GM19351 (cell line): ENCODE results near the gene MRC1.

Experiments
- ATAC-seq: cut with Tn5 transposase; IDR thresholded peaks from one replicate; pipeline ENCODE4 v1.9.1; 2021; ENCODE audit warnings: mild to moderate bottlenecking, moderate library complexity; ENCODE audit not compliant: unreplicated experiment

Gene MRC1

GRCh38 chr10:17795083-17795482 lies 14.1 kb upstream of the MRC1 start:
- ATAC-seq, result no peak

DNA sequence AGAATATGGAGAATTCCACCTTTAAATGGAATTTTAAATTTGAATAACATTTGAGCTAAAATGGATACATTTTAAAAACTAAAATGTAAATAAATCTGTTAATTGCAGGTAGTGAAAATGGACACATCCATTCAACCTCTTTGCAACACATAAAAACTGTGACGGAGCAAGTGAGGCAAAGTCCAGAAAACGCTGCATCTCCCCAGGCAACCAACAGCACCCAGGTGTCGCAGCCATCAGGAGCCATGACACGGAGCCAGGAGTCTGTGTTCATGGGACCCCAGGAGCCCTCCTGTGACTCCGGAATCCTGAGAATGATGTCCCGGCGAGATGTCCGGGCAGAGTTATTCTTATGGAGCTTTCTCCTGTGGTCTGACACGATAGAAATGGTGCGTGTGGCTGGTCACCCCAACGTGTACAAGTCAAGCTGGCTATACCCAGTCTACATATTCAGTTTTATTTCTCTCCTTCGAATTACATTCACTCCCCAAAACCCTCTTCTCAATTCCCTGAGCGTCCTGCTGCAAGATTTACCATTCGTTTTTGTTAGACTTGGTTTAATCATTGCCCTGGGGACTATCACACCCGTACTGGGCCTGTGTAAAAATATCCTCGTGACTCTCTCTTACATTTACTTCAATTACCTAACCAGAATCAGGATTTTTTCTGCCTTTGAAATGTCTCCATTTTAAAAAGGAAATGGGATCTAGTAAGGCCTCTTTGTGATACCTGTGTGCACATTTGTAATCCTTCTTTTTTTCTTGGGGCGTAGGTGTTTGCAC lies 13.1 kb upstream of the MRC1 start:
- ATAC-seq, result no peak

GRCh38 chr10:17801507-17801906 lies 7.6 kb upstream of the MRC1 start:
- no peak for ATAC-seq

GRCh38 chr10:17802350-17802749 lies 6.8 kb upstream of the MRC1 start:
- no peak for ATAC-seq

DNA sequence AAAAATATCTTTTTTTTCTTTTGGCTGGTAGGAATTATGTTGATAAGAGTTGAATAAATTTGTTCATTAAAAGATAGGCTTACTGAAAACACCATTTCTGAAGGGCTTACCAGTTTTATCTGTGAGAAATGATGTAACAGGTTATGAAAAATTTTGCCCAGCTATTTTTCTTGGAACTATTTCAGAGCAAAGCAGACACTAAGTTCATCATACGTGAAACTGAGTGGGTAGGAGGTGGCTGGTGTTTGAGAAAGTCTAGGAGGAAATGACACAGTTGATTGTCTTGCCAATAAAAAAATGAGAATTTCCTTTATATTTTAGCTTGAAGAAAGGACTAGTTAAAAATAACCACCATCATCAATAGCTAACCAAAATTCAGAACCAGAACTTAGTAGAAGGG lies 6.2 kb upstream of the MRC1 start:
- ATAC-seq, result no peak

GRCh38 chr10:17805330-17805729 lies 3.8 kb upstream of the MRC1 start:
- ATAC-seq, result no peak

DNA sequence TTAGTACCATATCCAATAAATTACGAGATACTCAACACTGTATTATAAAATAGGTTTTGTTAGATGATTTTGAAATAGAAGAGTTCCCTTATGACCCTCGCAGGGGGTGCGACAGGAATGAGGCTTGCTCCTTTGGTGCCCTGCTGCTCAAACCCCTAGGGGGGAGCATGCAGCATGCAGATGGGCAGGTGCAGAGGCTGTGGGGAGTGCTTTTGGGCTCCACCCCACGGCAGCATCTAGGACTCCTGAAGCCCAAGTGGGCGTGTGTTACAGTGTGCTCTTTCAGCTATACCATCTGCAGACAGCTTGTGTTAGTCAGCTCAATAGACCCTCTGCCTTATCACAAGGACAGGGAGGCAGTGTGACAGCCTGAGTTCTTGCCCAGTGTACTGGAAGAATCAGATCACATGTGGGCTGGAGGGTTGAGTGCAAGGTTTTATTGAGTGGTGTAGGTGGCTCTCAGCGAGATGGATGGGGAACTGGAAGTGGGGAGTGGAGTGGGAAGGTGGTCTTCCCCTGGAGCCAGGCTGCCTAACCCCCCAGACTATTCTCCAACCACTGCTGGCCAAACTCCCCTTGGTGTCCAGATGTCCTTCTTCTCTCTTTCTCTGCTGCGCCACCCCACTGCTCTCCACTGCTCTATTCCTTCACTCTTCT lies 3.1 kb upstream of the MRC1 start:
- ATAC-seq, result peak; percentile 92

DNA sequence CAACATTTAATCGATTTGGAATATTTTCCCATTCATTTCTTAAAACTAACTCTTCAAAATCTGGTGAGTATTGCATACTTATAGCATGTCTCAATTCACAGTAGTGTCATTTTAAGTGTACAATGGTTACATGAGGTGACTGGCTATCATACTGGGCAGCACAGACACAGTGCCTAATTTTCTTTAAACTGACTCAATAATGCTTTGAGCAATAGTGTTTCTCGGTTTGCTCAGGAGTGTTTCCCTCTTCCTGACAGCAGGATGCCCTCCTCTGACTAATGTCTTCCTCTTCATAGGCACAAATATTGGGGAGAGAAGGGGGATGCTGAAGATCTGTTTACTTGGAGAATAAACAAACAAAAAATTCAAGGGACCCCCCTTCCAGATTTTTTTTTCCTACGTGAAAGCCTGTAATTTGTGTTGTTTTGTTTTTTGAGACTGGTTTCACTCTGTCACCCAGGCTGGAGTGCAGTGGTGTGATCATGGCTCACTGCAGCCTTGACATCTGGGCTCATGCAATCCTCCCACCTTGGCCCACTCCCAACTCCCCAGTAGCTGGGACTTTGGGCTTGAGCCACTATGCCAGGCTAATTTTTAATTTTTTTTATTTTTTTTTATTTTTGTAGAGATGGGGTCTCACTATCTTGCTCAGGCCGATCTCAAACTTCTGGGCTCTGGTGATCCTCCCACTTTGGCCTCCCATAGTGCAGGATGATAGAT lies 2.2 kb downstream of the MRC1 start:
- no peak for ATAC-seq

GRCh38 chr10:17814973-17815372 lies 5.8 kb downstream of the MRC1 start:
- no peak for ATAC-seq

- ATAC-seq, result no peak
Measured at GRCh38 chr10:17816199-17816598, 7.1 kb downstream of the MRC1 start.

DNA sequence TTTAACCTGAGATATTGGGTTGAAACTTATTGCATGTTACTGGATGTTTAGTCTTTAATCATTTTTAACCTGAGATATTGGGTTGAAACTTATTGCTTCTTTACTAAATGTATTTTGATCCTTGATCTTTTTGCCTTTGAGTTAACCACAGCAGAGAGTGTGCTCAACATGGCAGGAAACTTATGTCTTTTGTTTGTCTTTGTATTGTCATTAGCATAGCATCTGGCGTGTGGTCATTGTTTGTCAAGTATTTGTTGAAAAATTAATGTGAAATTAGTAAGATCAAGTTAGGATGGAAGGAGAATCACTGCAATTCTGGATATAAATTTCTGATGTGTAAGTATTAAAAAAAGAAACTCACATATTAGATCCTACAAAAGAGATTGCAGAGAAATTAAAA lies 8.2 kb downstream of the MRC1 start:
- no peak for ATAC-seq

DNA sequence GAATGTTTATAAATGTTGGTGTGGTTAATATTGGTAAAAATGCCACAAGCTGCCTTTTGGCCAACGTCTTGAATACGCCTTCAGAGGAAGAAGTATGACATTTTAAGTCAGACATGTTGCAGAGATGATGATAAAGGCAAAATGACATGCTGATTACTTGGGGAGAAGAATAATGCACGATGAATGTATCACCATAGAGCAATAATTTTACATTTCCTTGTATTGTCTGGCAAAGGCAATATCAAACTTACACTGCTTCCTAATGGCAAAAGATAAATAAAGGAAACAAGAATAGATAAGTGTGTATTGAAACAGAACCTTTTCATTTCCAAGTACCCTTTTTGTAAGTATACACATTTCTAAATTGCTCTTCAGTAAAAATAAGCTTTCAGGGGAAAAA lies 8.6 kb downstream of the MRC1 start:
- no peak for ATAC-seq

DNA sequence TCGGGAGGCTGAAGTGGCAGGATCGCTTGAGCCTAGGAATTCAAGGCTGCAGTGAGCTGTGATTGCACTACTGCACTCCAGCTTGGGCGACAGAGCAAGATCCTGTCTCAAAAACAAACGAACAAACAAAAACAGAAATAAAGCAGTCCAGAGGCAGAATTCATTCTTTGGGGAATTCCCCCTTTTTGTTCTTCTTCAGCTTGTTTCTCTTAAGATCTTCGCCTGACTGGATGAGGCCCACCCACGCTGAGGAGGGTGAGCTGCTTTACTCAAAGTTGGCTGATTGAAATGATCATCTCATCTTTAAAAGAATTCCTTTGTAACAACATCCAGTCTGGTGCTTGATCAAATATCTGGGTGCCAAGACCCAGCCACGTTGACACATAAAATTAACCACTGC lies 10.7 kb downstream of the MRC1 start:
- ATAC-seq, result no peak

DNA sequence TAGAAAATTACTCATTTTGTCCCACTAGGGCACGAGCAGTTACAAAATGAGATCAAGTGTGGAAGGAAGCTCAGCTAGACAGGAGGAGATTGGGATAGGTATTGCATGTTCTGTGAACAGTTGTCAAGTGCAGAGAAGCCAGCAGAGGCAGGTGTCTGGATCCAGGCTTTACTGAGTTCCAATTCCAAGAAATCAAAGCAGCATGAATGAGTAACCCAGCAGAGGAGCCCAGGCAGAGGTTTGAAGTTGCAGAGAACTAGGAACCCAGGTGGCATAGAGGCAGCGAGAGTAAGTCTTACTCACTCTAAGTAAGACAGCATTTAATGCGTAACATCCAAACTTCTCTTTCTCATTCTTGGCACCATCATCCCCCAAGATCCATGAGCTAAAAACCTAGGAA lies 11.8 kb downstream of the MRC1 start:
- no peak for ATAC-seq

DNA sequence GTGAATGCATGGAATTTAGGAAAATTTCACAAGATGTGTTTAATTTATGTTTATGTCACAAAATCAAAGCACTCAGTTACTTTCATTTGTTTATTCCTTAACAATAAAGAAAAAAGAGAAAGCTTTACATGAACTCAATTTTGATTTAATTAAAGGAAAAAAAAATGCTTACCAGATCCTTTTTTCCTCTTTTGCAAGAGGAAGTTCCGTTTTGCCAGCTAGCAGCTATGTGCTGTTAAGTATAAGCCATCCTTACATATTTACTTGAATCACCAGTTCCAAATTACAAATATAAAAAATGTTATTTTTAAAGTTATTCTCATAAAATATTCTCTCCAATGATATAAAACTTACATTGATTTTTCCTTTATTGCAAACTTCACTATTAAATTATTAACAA lies 12.7 kb downstream of the MRC1 start:
- ATAC-seq, result no peak

DNA sequence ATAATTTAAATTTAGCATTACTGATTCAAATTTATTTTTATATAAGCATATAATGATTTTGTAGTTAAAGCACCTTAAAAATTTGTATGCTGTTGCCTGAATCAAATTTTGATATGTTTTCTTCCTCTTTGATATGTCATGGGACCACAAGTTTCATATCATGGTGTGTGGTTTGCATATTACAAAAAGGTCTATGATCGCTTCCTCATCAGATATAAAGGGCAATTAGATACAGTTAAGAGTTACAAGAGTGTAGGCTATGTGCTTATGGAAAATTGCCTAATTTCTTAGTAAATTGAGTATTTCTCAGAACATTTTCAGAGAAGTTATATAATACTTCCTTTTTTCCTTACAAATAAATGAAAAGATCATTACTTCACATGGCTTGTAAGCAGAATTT lies 22.2 kb downstream of the MRC1 start:
- ATAC-seq, result no peak

DNA sequence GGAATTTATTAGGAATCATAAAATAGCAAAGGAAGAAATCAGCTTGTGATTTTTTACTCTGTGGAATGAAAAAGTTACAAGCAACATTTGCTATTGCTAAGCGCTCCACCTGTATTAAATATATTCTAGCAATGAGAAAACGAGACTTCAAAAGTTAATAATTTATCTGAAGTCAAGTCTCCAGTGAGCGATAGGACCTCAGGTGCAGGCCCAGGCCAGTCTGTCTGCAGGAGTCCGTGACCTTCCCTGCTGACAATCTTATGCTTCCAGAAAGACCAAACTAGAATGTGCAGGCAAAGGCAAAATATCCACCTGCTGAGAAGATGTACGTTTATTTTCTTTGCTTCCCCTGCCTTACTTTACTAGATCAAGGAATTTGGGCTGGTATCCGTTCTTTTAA lies 22.7 kb downstream of the MRC1 start:
- ATAC-seq, result no peak

GRCh38 chr10:17833656-17834055 lies 24.5 kb downstream of the MRC1 start:
- ATAC-seq, result no peak

- no peak for ATAC-seq
Measured at GRCh38 chr10:17835688-17836087, 26.5 kb downstream of the MRC1 start.

DNA sequence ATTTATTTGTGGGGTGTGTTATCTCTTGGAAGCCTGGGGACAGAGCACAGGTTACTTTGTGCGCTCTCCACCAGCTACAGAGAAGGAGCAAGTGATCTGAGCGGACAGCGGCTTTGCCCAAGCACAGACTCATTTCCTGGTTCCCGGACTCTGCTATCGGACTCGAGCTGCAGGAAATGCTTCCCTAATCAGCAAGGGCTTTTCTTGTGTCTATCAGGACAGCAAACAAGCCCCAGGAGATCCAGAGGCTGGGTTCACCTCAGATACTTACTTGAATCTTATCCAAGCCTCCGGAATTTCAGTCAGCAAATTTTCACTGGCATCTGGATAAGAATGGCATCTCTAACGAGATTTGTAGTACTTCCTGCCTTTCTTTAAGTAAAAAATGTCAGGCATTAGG lies 27.8 kb downstream of the MRC1 start:
- no peak for ATAC-seq

GRCh38 chr10:17838080-17838648 lies 29.0 kb downstream of the MRC1 start:
- no peak for ATAC-seq

DNA sequence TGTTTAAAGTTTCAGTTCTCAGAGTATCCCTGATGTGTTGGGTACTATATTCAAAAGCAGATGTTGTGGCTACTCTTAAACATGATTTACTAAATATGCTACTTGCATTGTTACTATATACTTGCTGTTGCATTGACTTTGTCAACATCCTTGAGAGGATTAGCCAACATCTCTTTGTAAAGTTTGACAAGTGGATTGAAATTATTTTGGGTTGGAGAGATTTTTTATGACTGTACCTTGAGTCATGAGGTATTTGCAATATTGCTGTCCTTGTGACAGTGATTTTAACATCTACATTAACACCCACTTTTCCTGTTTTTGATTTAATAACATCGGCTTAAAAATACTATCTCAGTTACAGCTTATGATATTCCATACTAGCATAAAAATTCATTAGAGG lies 31.9 kb downstream of the MRC1 start:
- ATAC-seq, result no peak
